GM12878 (cell line): ENCODE results near the gene OSGIN1. TPM values are rescaled to one million over a fixed set of nuclear protein-coding genes. Genes with fewer than 3 reads are reported as not detected.

Source experiments
- ATAC-seq: fragments of 200-7000 bp; cut with Tn5 transposase; 3 replicates; pipeline ENCODE4 v1.9.1; 2020; ENCODE audit warnings: mild to moderate bottlenecking, moderate library complexity
- BruUV-seq: library from RNA; stranded (reverse); fragments of 400-500 nt; replicated peaks from 2 replicates; lab custom pipeline; 2021; lab: Mats Ljungman, UMichigan
- CTCF ChIA-PET: fragments of 300-600 bp; sonication (Branson Sonifier 250); formaldehyde crosslinking; extraction: SDS; loops from one replicate; lab custom pipeline; 2021; ENCODE audit warnings: inconsistent platforms; lab: Yijun Ruan, JAX
- POLR2A ChIA-PET: fragments of 350-600 bp; formaldehyde crosslinking; extraction: SDS; loops from one replicate; lab custom pipeline; 2021; ENCODE audit warnings: inconsistent platforms; lab: Charles Lee
- RAD21 ChIA-PET: fragments of 300-600 bp; sonication (Branson Sonifier 250); formaldehyde crosslinking; loops from one replicate; lab custom pipeline; 2023; ENCODE audit warnings: antibody characterized with exemption; ENCODE audit not compliant: unreplicated experiment; lab: Charles Lee
- SMC1A ChIA-PET: fragments of 300-600 bp; sonication (Branson Sonifier 250); formaldehyde crosslinking; loops from one replicate; lab custom pipeline; 2023; ENCODE audit not compliant: unreplicated experiment, uncharacterized antibody; lab: Charles Lee
- DNase-seq: peaks from one replicate; pipeline ENCODE4 v3.0.0-alpha.2; 2011; ENCODE audit warnings: low read depth, low spot score
- FAIRE-seq: peaks from 3 replicates; lab custom pipeline; 2011; peaks lifted over from hg19 to GRCh38; lab: Jason Lieb, UNC
- H2AFZ ChIP-seq: 2 replicates; pipeline ENCODE4 v1.6.0; 2011; ENCODE audit warnings: low read depth, low read length, control low read depth; ENCODE audit not compliant: control insufficient read depth
- H3K27ac ChIP-seq: 2 replicates; pipeline ENCODE4 v1.5.1; 2011; ENCODE audit warnings: control low read depth; ENCODE audit not compliant: control insufficient read depth, insufficient read depth
- H3K27me3 ChIP-seq, 2 experiments: replicated peaks in 1 of 2; 2 replicates each; pipeline versions ENCODE4 v1.6.0 to v1.6.1; 2011; ENCODE audit warnings: low read length in 1 of 2; ENCODE audit not compliant: control insufficient read depth in 2 of 2, insufficient read depth in 2 of 2
- H3K36me3 ChIP-seq, 2 experiments: 2 replicates each; pipeline ENCODE4 v1.5.1; 2011; ENCODE audit warnings: low read length in 1 of 2; ENCODE audit not compliant: control insufficient read depth in 2 of 2, insufficient read depth in 2 of 2
- H3K4me1 ChIP-seq: 2 replicates; pipeline ENCODE4 v1.6.1; 2011; ENCODE audit warnings: mild to moderate bottlenecking, low read length, moderate library complexity, mixed read lengths; ENCODE audit not compliant: control insufficient read depth, insufficient read depth
- H3K4me2 ChIP-seq: 2 replicates; pipeline ENCODE4 v1.6.0; 2011; ENCODE audit warnings: control low read depth; ENCODE audit not compliant: control insufficient read depth, insufficient read depth
- H3K4me3 ChIP-seq: fragments of 200-600 bp; sonication (generic); 2 replicates; pipeline ENCODE4 v1.5.1; 2016
- H3K79me2 ChIP-seq: 2 replicates; pipeline ENCODE4 v1.6.0; 2011; ENCODE audit warnings: low read length; ENCODE audit not compliant: control insufficient read depth, insufficient read depth
- H3K9ac ChIP-seq: 2 replicates; pipeline ENCODE4 v1.8.0; 2011; ENCODE audit warnings: low read length, control low read depth, mixed read lengths; ENCODE audit not compliant: control insufficient read depth, insufficient read depth
- H3K9me3 ChIP-seq: replicated peaks from 3 replicates; pipeline ENCODE4 v1.5.1; 2011; ENCODE audit warnings: mild to moderate bottlenecking, low read length; ENCODE audit not compliant: control insufficient read depth, insufficient read depth
- H4K20me1 ChIP-seq: 2 replicates; pipeline ENCODE4 v1.6.0; 2011; ENCODE audit not compliant: control insufficient read depth, insufficient read depth
- BACH1 ChIP-seq: fragments of 450-650 bp; IDR thresholded peaks from 2 replicates; pipeline ENCODE4 v1.6.1; 2017; ENCODE audit warnings: mild to moderate bottlenecking, borderline replicate concordance
- BHLHE40 ChIP-seq, 2 experiments: fragments of 450-650 bp in 1 of 2; IDR thresholded peaks; 2 replicates each; pipeline ENCODE4 v1.6.1; 2011 to 2017; ENCODE audit warnings: low read depth in 2 of 2, borderline replicate concordance in 1 of 2, improper control_type of control experiment in 1 of 2, low read length in 1 of 2, mild to moderate bottlenecking in 1 of 2
- CEBPZ ChIP-seq: fragments of 150-350 bp; IDR thresholded peaks from 2 replicates; pipeline ENCODE4 v1.6.1; 2016; ENCODE audit warnings: low read depth, low read length
- FOXK2 ChIP-seq: fragments of 450-650 bp; IDR thresholded peaks from 2 replicates; pipeline ENCODE4 v1.6.1; 2017; ENCODE audit warnings: mild to moderate bottlenecking, moderate library complexity
- FOXM1 ChIP-seq: IDR thresholded peaks from 2 replicates; pipeline ENCODE4 v1.6.1; 2012; ENCODE audit warnings: low read depth, mild to moderate bottlenecking, inconsistent platforms, low read length, moderate library complexity
- IKZF2 ChIP-seq, 2 experiments: fragments of 450-650 bp; IDR thresholded peaks; 2 replicates each; pipeline ENCODE4 v1.6.1; 2017; ENCODE audit warnings: mild to moderate bottlenecking in 2 of 2, moderate library complexity in 2 of 2
- JUNB ChIP-seq: IDR thresholded peaks from 2 replicates; pipeline ENCODE4 v1.6.1; 2016; ENCODE audit warnings: antibody characterized with exemption, mild to moderate bottlenecking
- MAX ChIP-seq: IDR thresholded peaks from 2 replicates; pipeline ENCODE4 v1.6.1; 2012; ENCODE audit warnings: low read depth, low read length, improper control_type of control experiment
- NFIC ChIP-seq: IDR thresholded peaks from 2 replicates; pipeline ENCODE4 v1.6.1; 2012; ENCODE audit warnings: low read depth, mild to moderate bottlenecking, inconsistent platforms, low read length, moderate library complexity
- TCF3 ChIP-seq: IDR thresholded peaks from 2 replicates; pipeline ENCODE4 v1.6.1; 2012; ENCODE audit warnings: low read depth, mild to moderate bottlenecking, low read length, borderline replicate concordance; ENCODE audit not compliant: insufficient read depth
- ZNF274 ChIP-seq: IDR thresholded peaks from one replicate; pipeline ENCODE4 v1.8.0; 2011; ENCODE audit not compliant: insufficient read length, insufficient read depth
- ZSCAN29 ChIP-seq: fragments of 450-650 bp; IDR thresholded peaks from 2 replicates; pipeline ENCODE4 v1.6.1; 2017; ENCODE audit warnings: mild to moderate bottlenecking, moderate library complexity
- WGBS: methylation state at CpG from one replicate; pipeline ENCODE4 v1.1.6; 2016; ENCODE audit warnings: low lambda C conversion rate; ENCODE audit not compliant: insufficient replicate concordance, insufficient coverage; ENCODE audit errors: missing lambda C conversion rate; 5-methylcytosine and 5-hydroxymethylcytosine counted together
- in situ Hi-C: fragments of 300-500 bp; cut with MboI; formaldehyde crosslinking; loops from 9 replicates; pipeline ENCODE4 v1.14.3; 2018; ENCODE audit warnings: mixed read lengths
- intact Hi-C: fragments of 100-400 bp; cut with micrococcal nuclease; formaldehyde crosslinking; loops from one replicate; pipeline ENCODE4 v1.14.2; 2022; ENCODE audit not compliant: unreplicated experiment
- polyA plus RNA-seq, 11 experiments: library from polyadenylated mRNA; depleted of rRNA in 4 of 11; unstranded in 6 of 11; stranded (reverse) in 5 of 11; fragments of >200 nt; fragmentation: Nextera tagmentation in 4 of 11; fragmentation: Illumina TruSeq in 1 of 11; extraction: Ambion mirVana in 4 of 11; extraction: Trizol in 1 of 11; gene quantifications; 1 replicate in 1 of 11; 2 replicates in 10 of 11; pipeline versions ENCODE4 v1.2.1 to v1.2.3, GENCODE V29; 2011 to 2016; ENCODE audit warnings: inconsistent platforms in 2 of 11, missing spikeins in 2 of 11, low read depth in 1 of 11
- total RNA-seq, 4 experiments: library from RNA; depleted of rRNA in 3 of 4; stranded (reverse); fragments of >200 nt in 3 of 4; fragmentation: Illumina TruSeq in 1 of 4; extraction: Trizol in 1 of 4; gene quantifications; 2 replicates each; pipeline versions ENCODE4 v1.2.1 to v1.2.3, GENCODE V29; 2013 to 2021

Gene OSGIN1
- total and polyA plus RNA-seq, 10 of the 15 experiments (the other 5 are each of a cell fraction or from before 2014, with no cell fraction given): 0.06 to 0.18 (median 0.13) TPM; not detected in 5

GRCh38 chr16:83968891-83969649, 16.0 kb downstream of the OSGIN1 start:
- in situ Hi-C loops (no loop called here), intact Hi-C loops (no loop called here)
- ATAC-seq (no peak), FAIRE-seq (no peak), DNase-seq (no peak)
- WGBS: 17% methylated on average over 6 of the region's 45 CpGs
- SMC1A ChIA-PET: interaction anchor here (1.0 kb wide), 1 partner anchor 219 kb away, joined by 3 read pairs; no protein-coding TSS in a partner anchor
- no peaks in the 10 kb centered on the region for H3K27me3 ChIP-seq
- no peaks in the 10 kb centered on the region for H3K4me1 ChIP-seq
- no peak overlapping the region for H3K27ac ChIP-seq
- H2AFZ ChIP-seq: no peak overlapping the region
- H3K9me3 ChIP-seq: no peaks in the 10 kb centered on the region
- H3K9ac ChIP-seq: no peak overlapping the region
- POLR2A ChIA-PET: no interaction called here
- RAD21 ChIA-PET: no interaction called here
- no peaks in the 10 kb centered on the region for H4K20me1 ChIP-seq
- CTCF ChIA-PET: no interaction called here
- H3K4me2 ChIP-seq: no peak overlapping the region
- TF ChIP-seq TCF3: no peak
- BruUV-seq: no TSS peak
- no peaks in the 10 kb centered on the region for H3K79me2 ChIP-seq
- H3K36me3 ChIP-seq: no peaks in the 10 kb centered on the region
- no peak overlapping the region for H3K4me3 ChIP-seq

GRCh38 chr16:83969771-83970429, 16.9 kb downstream of the OSGIN1 start:
- ATAC-seq: no peak
- H2AFZ ChIP-seq: no peak overlapping the region
- whole genome bisulfite sequencing: 64% methylated on average over 18 of the region's 18 CpGs
- no peaks in the 10 kb centered on the region for H3K4me1 ChIP-seq
- ChIA-PET CTCF (interaction anchor here (1.8 kb wide), 1 partner anchor 96 kb away, joined by 6 read pairs; no protein-coding TSS in a partner anchor), SMC1A (interaction anchor here (1.0 kb wide), 1 partner anchor 218 kb away, joined by 3 read pairs; no protein-coding TSS in a partner anchor), POLR2A (no interaction called here), RAD21 (no interaction called here)
- H3K4me3 ChIP-seq: no peak overlapping the region
- FAIRE-seq: no peak
- H3K4me2 ChIP-seq: no peak overlapping the region
- H4K20me1 ChIP-seq: no peaks in the 10 kb centered on the region
- H3K27me3 ChIP-seq: no peaks in the 10 kb centered on the region
- in situ Hi-C loops (no loop called here), intact Hi-C loops (no loop called here)
- no peaks in the 10 kb centered on the region for H3K9me3 ChIP-seq
- no TSS peak for BruUV-seq
- no peak overlapping the region for H3K9ac ChIP-seq
- DNase-seq: no peak
- no peak overlapping the region for H3K27ac ChIP-seq
- no peaks in the 10 kb centered on the region for H3K36me3 ChIP-seq
- no peaks in the 10 kb centered on the region for H3K79me2 ChIP-seq
- TF ChIP-seq IKZF2 (IDR thresholded peaks at IDR 0.05) (no peak), JUNB (no peak), ZSCAN29 (no peak), FOXM1 (no peak), NFIC (no peak), ZNF274 (no peak), CEBPZ (no peak), FOXK2 (no peak), BHLHE40 (IDR thresholded peaks at IDR 0.05; ENCODE audit: borderline replicate concordance in 1 of 2, low read depth in 2 of 2, low read length in 1 of 2) (no peak), MAX (no peak), BACH1 (no peak)
